GM13976 (cell line): Measurements from ENCODE around the gene ABLIM3.

Experiments used
- DNase-seq: peaks from one replicate; pipeline ENCODE4 v3.0.0; 2012; ENCODE audit warnings: low spot score
- CTCF ChIP-seq: IDR thresholded peaks from 2 replicates; pipeline ENCODE4 v1.5.1; 2012; ENCODE audit warnings: borderline replicate concordance, mild to moderate bottlenecking; ENCODE audit not compliant: insufficient read depth; ENCODE audit errors: extremely low read depth, missing control alignments, control extremely low read depth
- in situ Hi-C: fragments of 300-500 bp; cut with MboI; formaldehyde crosslinking; loops from one replicate; pipeline ENCODE4 v1.12.0; 2022; ENCODE audit warnings: low sequenced_read_pairs, mixed read lengths, inconsistent platforms; ENCODE audit not compliant: unreplicated experiment

ABLIM3 gene

GRCh38 chr5:149162401-149163084 is 21.2 kb downstream of the ABLIM3 start:
- in situ Hi-C loops = no loop called here
- no peak for TF ChIP-seq CTCF
- peak; percentile 34 for DNase-seq

GRCh38 chr5:149164731-149165130 is 23.4 kb downstream of the ABLIM3 start:
- no peak for TF ChIP-seq CTCF
- DNase-seq = no peak
- in situ Hi-C loops = no loop called here

GRCh38 chr5:149166128-149166527 is 24.8 kb downstream of the ABLIM3 start:
- no peak for DNase-seq
- no peak for TF ChIP-seq CTCF
- in situ Hi-C loops = no loop called here

- in situ Hi-C loops = no loop called here
- no peak for DNase-seq
- TF ChIP-seq CTCF = no peak
These were observed 25.4 kb downstream of the ABLIM3 start for GRCh38 chr5:149166591-149167100.

GRCh38 chr5:149168276-149168906 is 27.1 kb downstream of the ABLIM3 start:
- DNase-seq = no peak
- no peak for TF ChIP-seq CTCF
- in situ Hi-C loops = no loop called here

GRCh38 chr5:149170299-149170698 is 29.0 kb downstream of the ABLIM3 start:
- DNase-seq = no peak

More at GRCh38 chr5:149170299-149170698, 29.0 kb downstream of the ABLIM3 start:
- in situ Hi-C loops = no loop called here
- TF ChIP-seq CTCF = no peak
